CD4-positive, alpha-beta memory T cell (primary cell): Measurements from ENCODE around the gene CAPN15. TPM values are rescaled to one million over a fixed set of nuclear protein-coding genes. Genes with fewer than 3 reads are reported as not detected.

Experiments
- CTCF ChIA-PET: fragments of 350-600 bp; sonication (Branson Sonifier 250); formaldehyde crosslinking; loops from one replicate; lab custom pipeline; 2021; ENCODE audit warnings: inconsistent platforms; ENCODE audit not compliant: partially characterized antibody; lab: Charles Lee
- POLR2A ChIA-PET: fragments of 350-600 bp; sonication (Branson Sonifier 250); formaldehyde crosslinking; loops from one replicate; lab custom pipeline; 2021; ENCODE audit not compliant: partially characterized antibody; lab: Charles Lee
- DNase-seq, 5 donors: peaks; one replicate each; pipeline versions ENCODE4 v3.0.0 to v3.0.0-alpha.2; 2020 to 2022; ENCODE audit warnings: mixed read lengths in 1 of 5
- H3K27ac ChIP-seq: one replicate; pipeline ENCODE4 v1.7.0; 2013; ENCODE audit warnings: low read depth, low read length
- H3K27me3 ChIP-seq: 2 replicates; pipeline ENCODE4 v1.7.0; 2013; ENCODE audit warnings: mild to moderate bottlenecking, low read length, moderate library complexity; ENCODE audit not compliant: insufficient read depth
- H3K36me3 ChIP-seq: 2 replicates; pipeline ENCODE4 v1.7.0; 2013; ENCODE audit warnings: mild to moderate bottlenecking, low read length, moderate library complexity; ENCODE audit not compliant: insufficient read depth
- H3K4me1 ChIP-seq: 2 replicates; pipeline ENCODE4 v1.7.0; 2013; ENCODE audit warnings: mild to moderate bottlenecking, low read length, moderate library complexity; ENCODE audit not compliant: insufficient read depth
- H3K4me3 ChIP-seq, 2 donors: one replicate each; pipeline ENCODE4 v1.7.0; 2013; ENCODE audit warnings: low read length in 2 of 2, mild to moderate bottlenecking in 1 of 2
- H3K9me3 ChIP-seq, 2 donors: one replicate each; pipeline ENCODE4 v1.7.0; 2013; ENCODE audit warnings: low read length in 2 of 2, control low read depth in 1 of 2; ENCODE audit not compliant: control insufficient read depth in 1 of 2
- H3K27ac Mint-ChIP-seq, 7 donors: one replicate each; pipeline ENCODE4 v1.8.0; 2020 to 2021; ENCODE audit warnings: mixed read lengths in 7 of 7, mild to moderate bottlenecking in 6 of 7, inconsistent platforms in 3 of 7, moderate library complexity in 3 of 7
- H3K27me3 Mint-ChIP-seq, 2 donors: one replicate each; pipeline ENCODE4 v1.8.0; 2020 to 2021; ENCODE audit warnings: mixed read lengths in 2 of 2
- H3K36me3 Mint-ChIP-seq, 2 donors: one replicate each; pipeline ENCODE4 v1.8.0; 2020 to 2021; ENCODE audit warnings: mixed read lengths in 2 of 2, inconsistent platforms in 1 of 2, mild to moderate bottlenecking in 1 of 2
- H3K4me1 Mint-ChIP-seq, 4 donors: one replicate each; pipeline ENCODE4 v1.8.0; 2020 to 2021; ENCODE audit warnings: mixed read lengths in 4 of 4, mild to moderate bottlenecking in 1 of 4
- H3K4me3 Mint-ChIP-seq, 8 donors: one replicate each; pipeline ENCODE4 v1.8.0; 2020 to 2021; ENCODE audit warnings: mixed read lengths in 8 of 8, mild to moderate bottlenecking in 7 of 8, moderate library complexity in 6 of 8, inconsistent platforms in 3 of 8
- H3K9me3 Mint-ChIP-seq, 8 donors: one replicate each; pipeline ENCODE4 v1.8.0; 2020 to 2021; ENCODE audit warnings: mixed read lengths in 8 of 8, mild to moderate bottlenecking in 5 of 8, inconsistent platforms in 3 of 8, moderate library complexity in 1 of 8
- intact Hi-C: fragments of 100-400 bp; cut with micrococcal nuclease; formaldehyde crosslinking; loops from one replicate; pipeline ENCODE4 v1.15.1; 2023
- polyA plus RNA-seq, 2 donors: library from polyadenylated mRNA; unstranded; fragments of 300-500 nt; fragmentation: Illumina TruSeq; gene quantifications; one replicate each; pipeline ENCODE4 v1.2.3, GENCODE V29; 2021
- total RNA-seq, 2 experiments: library from RNA; stranded (reverse); gene quantifications; one replicate each; pipeline ENCODE4 v1.2.3, GENCODE V29; 2021

Gene CAPN15
- total and polyA plus RNA-seq, 4 experiments from 2014 or later, result 5.3 to 77.4 (median 44.0) TPM

- H3K9me3 ChIP-seq, result no peaks in the 10 kb centered on the region
- H3K27me3 Mint-ChIP-seq, result peaks cover 0 to 3% of the 10 kb centered on the region in 2 donors
- intact Hi-C loops, result no loop called here
- DNase-seq, result no peak
- no peak overlapping the region for H3K27ac ChIP-seq
- CTCF ChIA-PET, result no interaction called here
- peaks cover 0 to 1% of the 10 kb centered on the region in 2 donors for H3K36me3 Mint-ChIP-seq
- H3K36me3 ChIP-seq, result no peaks in the 10 kb centered on the region
- H3K9me3 Mint-ChIP-seq, result no peaks in the 10 kb centered on the region
- no peak overlapping the region for H3K4me3 Mint-ChIP-seq
- no peak overlapping the region for H3K4me3 ChIP-seq
- POLR2A ChIA-PET, result no interaction called here
- no peak overlapping the region for H3K27ac Mint-ChIP-seq
- H3K27me3 ChIP-seq, result peaks cover 2% of the 10 kb centered on the region
- H3K4me1 ChIP-seq, result no peaks in the 10 kb centered on the region
- H3K4me1 Mint-ChIP-seq, result no peaks in the 10 kb centered on the region
Measured at GRCh38 chr16:553601-554296, 26.2 kb downstream of the CAPN15 start.

- H3K9me3 ChIP-seq, result no peaks in the 10 kb centered on the region
- DNase-seq, result no peak
- ChIA-PET POLR2A (no interaction called here), CTCF (no interaction called here)
- H3K27me3 ChIP-seq, result peaks cover 3% of the 10 kb centered on the region
- Mint-ChIP-seq H3K27me3 (peaks cover 0 to 3% of the 10 kb centered on the region in 2 donors), H3K4me1 (no peaks in the 10 kb centered on the region), H3K27ac (no peak overlapping the region), H3K4me3 (no peak overlapping the region), H3K9me3 (no peaks in the 10 kb centered on the region), H3K36me3 (peaks cover 0 to 1% of the 10 kb centered on the region in 2 donors)
- H3K4me3 ChIP-seq, result no peak overlapping the region
- no peaks in the 10 kb centered on the region for H3K36me3 ChIP-seq
- H3K27ac ChIP-seq, result no peak overlapping the region
- H3K4me1 ChIP-seq, result no peaks in the 10 kb centered on the region
- intact Hi-C loops, result no loop called here
Measured at GRCh38 chr16:554297-554621, 26.7 kb downstream of the CAPN15 start.

GRCh38 chr16:554640-555365, 27.3 kb downstream of the CAPN15 start:
- ChIA-PET CTCF (no interaction called here), POLR2A (no interaction called here)
- Mint-ChIP-seq H3K27me3 (peaks cover 0 to 3% of the 10 kb centered on the region in 2 donors), H3K36me3 (peaks cover 0 to 1% of the 10 kb centered on the region in 2 donors), H3K9me3 (no peaks in the 10 kb centered on the region), H3K27ac (no peak overlapping the region), H3K4me3 (no peak overlapping the region), H3K4me1 (no peaks in the 10 kb centered on the region)
- Histone ChIP-seq H3K4me3 (no peak overlapping the region), H3K36me3 (no peaks in the 10 kb centered on the region), H3K27me3 (peaks cover 3% of the 10 kb centered on the region), H3K9me3 (no peaks in the 10 kb centered on the region), H3K27ac (no peak overlapping the region), H3K4me1 (no peaks in the 10 kb centered on the region)
- no peak for DNase-seq
- intact Hi-C loops, result no loop called here

- no peaks in the 10 kb centered on the region for H3K9me3 ChIP-seq
- intact Hi-C loops, result no loop called here
- peaks cover 3% of the 10 kb centered on the region for H3K27me3 ChIP-seq
- no peak overlapping the region for H3K27ac Mint-ChIP-seq
- DNase-seq, result no peak
- no peak overlapping the region for H3K4me3 Mint-ChIP-seq
- H3K9me3 Mint-ChIP-seq, result no peaks in the 10 kb centered on the region
- no peaks in the 10 kb centered on the region for H3K4me1 ChIP-seq
- CTCF ChIA-PET, result no interaction called here
- H3K27ac ChIP-seq, result no peak overlapping the region
- no peaks in the 10 kb centered on the region for H3K4me1 Mint-ChIP-seq
- peaks cover 0 to 3% of the 10 kb centered on the region in 2 donors for H3K27me3 Mint-ChIP-seq
- H3K36me3 ChIP-seq, result no peaks in the 10 kb centered on the region
- POLR2A ChIA-PET, result interaction anchor here (1.1 kb wide), 1 partner anchor 1595 kb away, joined by 4 read pairs; no protein-coding TSS in a partner anchor
- peaks cover 0 to 1% of the 10 kb centered on the region in 2 donors for H3K36me3 Mint-ChIP-seq
- H3K4me3 ChIP-seq, result no peak overlapping the region
Measured at GRCh38 chr16:555528-556473, 28.3 kb downstream of the CAPN15 start.

- Histone ChIP-seq H3K27me3 (peaks cover 3% of the 10 kb centered on the region), H3K4me1 (no peaks in the 10 kb centered on the region), H3K27ac (no peak overlapping the region), H3K4me3 (no peak overlapping the region), H3K9me3 (no peaks in the 10 kb centered on the region), H3K36me3 (no peaks in the 10 kb centered on the region)
- Mint-ChIP-seq H3K27ac (peak overlapping the region in 1 of 7 donors; percentile 75), H3K27me3 (peaks cover 0 to 3% of the 10 kb centered on the region in 2 donors), H3K4me1 (no peaks in the 10 kb centered on the region), H3K9me3 (no peaks in the 10 kb centered on the region), H3K4me3 (no peak overlapping the region), H3K36me3 (peaks cover 0 to 1% of the 10 kb centered on the region in 2 donors)
- intact Hi-C loops, result no loop called here
- ChIA-PET POLR2A (interaction anchor here (1.1 kb wide), 1 partner anchor 1595 kb away, joined by 4 read pairs; no protein-coding TSS in a partner anchor), CTCF (no interaction called here)
- no peak for DNase-seq
Measured at GRCh38 chr16:556474-557173, 29.1 kb downstream of the CAPN15 start.

GRCh38 chr16:557463-558297, 30.2 kb downstream of the CAPN15 start:
- H3K4me1 ChIP-seq, result no peaks in the 10 kb centered on the region
- peaks cover 0 to 2% (median 0%) of the 10 kb centered on the region in 4 donors for H3K4me1 Mint-ChIP-seq
- no peak overlapping the region for H3K27ac ChIP-seq
- no peak for DNase-seq
- no peak overlapping the region for H3K27ac Mint-ChIP-seq
- POLR2A ChIA-PET, result no interaction called here
- H3K4me3 Mint-ChIP-seq, result no peak overlapping the region
- peaks cover 0 to 7% of the 10 kb centered on the region in 2 donors for H3K27me3 Mint-ChIP-seq
- intact Hi-C loops, result no loop called here
- H3K36me3 ChIP-seq, result no peaks in the 10 kb centered on the region
- no peaks in the 10 kb centered on the region for H3K9me3 ChIP-seq
- peaks cover 0 to 1% of the 10 kb centered on the region in 2 donors for H3K36me3 Mint-ChIP-seq
- CTCF ChIA-PET, result no interaction called here
- no peaks in the 10 kb centered on the region for H3K9me3 Mint-ChIP-seq
- peaks cover 3% of the 10 kb centered on the region for H3K27me3 ChIP-seq
- H3K4me3 ChIP-seq, result no peak overlapping the region
